Measurements from ENCODE around the gene ATF7IP2. TPM values are rescaled to one million over a fixed set of nuclear protein-coding genes. Genes with fewer than 3 reads are reported as not detected.

ATF7IP2 gene
- total and polyA plus RNA-seq, 2 of the 13 experiments (the other 11 are each of a cell fraction or from before 2014, with no cell fraction given): 117 to 217 TPM

DNA sequence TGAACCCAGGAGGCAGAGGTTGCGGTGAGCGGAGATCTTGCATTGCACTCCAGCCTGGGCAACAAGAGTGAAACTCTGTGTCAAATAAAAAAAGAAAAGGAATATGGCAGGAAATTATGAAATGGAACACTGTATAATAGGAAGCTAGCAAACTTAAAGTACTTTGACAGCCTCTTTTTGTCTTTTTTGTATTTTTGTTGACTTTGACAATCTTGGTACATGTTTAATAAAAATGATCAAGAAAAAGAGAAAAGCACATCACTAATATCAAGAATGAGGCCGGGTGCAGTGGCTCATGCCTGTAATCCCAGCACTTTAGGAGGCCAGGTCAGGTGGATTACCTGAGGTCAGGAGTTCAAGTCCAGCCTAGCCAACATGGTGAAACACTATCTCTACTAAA is 5.5 kb downstream of the ATF7IP2 start (continued):
- no peak for TF ChIP-seq JUN (CRISPR knock-in tag; IDR thresholded peaks at IDR 0.05)
- no peak for TF ChIP-seq NCOA2 (CRISPR knock-in tag; IDR thresholded peaks at IDR 0.05)
- TF ChIP-seq ZNF749 (CRISPR knock-in tag; IDR thresholded peaks at IDR 0.05; ENCODE audit: borderline replicate concordance): peak; percentile 64; the same call in 1 of the 2 replicates
- no peak for TF ChIP-seq ZNF264 (CRISPR knock-in tag; IDR thresholded peaks at IDR 0.05)
- TF ChIP-seq ZNF34 (CRISPR knock-in tag; IDR thresholded peaks at IDR 0.05; ENCODE audit: borderline replicate concordance): no peak
- TF ChIP-seq ZNF546 (CRISPR knock-in tag; conservative IDR thresholded peaks at IDR 0.05): no peak
- TF ChIP-seq ZNF468 (CRISPR knock-in tag; IDR thresholded peaks at IDR 0.05): no peak
- TF ChIP-seq ZNF747 (CRISPR knock-in tag; IDR thresholded peaks at IDR 0.05; ENCODE audit: borderline replicate concordance): no peak
- TF ChIP-seq, protein P1, sequence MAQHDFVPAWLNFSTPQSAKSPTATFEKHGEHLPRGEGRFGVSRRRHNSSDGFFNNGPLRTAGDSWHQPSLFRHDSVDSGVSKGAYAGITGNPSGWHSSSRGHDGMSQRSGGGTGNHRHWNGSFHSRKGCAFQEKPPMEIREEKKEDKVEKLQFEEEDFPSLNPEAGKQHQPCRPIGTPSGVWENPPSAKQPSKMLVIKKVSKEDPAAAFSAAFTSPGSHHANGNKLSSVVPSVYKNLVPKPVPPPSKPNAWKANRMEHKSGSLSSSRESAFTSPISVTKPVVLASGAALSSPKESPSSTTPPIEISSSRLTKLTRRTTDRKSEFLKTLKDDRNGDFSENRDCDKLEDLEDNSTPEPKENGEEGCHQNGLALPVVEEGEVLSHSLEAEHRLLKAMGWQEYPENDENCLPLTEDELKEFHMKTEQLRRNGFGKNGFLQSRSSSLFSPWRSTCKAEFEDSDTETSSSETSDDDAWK (CRISPR knock-in tag; IDR thresholded peaks at IDR 0.05): no peak
- TF ChIP-seq, protein P2, sequence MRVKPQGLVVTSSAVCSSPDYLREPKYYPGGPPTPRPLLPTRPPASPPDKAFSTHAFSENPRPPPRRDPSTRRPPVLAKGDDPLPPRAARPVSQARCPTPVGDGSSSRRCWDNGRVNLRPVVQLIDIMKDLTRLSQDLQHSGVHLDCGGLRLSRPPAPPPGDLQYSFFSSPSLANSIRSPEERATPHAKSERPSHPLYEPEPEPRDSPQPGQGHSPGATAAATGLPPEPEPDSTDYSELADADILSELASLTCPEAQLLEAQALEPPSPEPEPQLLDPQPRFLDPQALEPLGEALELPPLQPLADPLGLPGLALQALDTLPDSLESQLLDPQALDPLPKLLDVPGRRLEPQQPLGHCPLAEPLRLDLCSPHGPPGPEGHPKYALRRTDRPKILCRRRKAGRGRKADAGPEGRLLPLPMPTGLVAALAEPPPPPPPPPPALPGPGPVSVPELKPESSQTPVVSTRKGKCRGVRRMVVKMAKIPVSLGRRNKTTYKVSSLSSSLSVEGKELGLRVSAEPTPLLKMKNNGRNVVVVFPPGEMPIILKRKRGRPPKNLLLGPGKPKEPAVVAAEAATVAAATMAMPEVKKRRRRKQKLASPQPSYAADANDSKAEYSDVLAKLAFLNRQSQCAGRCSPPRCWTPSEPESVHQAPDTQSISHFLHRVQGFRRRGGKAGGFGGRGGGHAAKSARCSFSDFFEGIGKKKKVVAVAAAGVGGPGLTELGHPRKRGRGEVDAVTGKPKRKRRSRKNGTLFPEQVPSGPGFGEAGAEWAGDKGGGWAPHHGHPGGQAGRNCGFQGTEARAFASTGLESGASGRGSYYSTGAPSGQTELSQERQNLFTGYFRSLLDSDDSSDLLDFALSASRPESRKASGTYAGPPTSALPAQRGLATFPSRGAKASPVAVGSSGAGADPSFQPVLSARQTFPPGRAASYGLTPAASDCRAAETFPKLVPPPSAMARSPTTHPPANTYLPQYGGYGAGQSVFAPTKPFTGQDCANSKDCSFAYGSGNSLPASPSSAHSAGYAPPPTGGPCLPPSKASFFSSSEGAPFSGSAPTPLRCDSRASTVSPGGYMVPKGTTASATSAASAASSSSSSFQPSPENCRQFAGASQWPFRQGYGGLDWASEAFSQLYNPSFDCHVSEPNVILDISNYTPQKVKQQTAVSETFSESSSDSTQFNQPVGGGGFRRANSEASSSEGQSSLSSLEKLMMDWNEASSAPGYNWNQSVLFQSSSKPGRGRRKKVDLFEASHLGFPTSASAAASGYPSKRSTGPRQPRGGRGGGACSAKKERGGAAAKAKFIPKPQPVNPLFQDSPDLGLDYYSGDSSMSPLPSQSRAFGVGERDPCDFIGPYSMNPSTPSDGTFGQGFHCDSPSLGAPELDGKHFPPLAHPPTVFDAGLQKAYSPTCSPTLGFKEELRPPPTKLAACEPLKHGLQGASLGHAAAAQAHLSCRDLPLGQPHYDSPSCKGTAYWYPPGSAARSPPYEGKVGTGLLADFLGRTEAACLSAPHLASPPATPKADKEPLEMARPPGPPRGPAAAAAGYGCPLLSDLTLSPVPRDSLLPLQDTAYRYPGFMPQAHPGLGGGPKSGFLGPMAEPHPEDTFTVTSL (CRISPR knock-in tag; IDR thresholded peaks at IDR 0.05; ENCODE audit: borderline replicate concordance): peak; percentile 27; the same call in 1 of the 2 replicates
- TF ChIP-seq, protein P3, sequence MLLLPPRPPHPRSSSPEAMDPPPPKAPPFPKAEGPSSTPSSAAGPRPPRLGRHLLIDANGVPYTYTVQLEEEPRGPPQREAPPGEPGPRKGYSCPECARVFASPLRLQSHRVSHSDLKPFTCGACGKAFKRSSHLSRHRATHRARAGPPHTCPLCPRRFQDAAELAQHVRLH (CRISPR knock-in tag; IDR thresholded peaks at IDR 0.05; ENCODE audit: borderline replicate concordance, low read depth): 0 out of 2 replicates have a peak, but pooled peaks have one; percentile 36
- TF ChIP-seq ZFP36L2 (CRISPR knock-in tag; IDR thresholded peaks at IDR 0.05): no peak
- TF ChIP-seq, protein P4, sequence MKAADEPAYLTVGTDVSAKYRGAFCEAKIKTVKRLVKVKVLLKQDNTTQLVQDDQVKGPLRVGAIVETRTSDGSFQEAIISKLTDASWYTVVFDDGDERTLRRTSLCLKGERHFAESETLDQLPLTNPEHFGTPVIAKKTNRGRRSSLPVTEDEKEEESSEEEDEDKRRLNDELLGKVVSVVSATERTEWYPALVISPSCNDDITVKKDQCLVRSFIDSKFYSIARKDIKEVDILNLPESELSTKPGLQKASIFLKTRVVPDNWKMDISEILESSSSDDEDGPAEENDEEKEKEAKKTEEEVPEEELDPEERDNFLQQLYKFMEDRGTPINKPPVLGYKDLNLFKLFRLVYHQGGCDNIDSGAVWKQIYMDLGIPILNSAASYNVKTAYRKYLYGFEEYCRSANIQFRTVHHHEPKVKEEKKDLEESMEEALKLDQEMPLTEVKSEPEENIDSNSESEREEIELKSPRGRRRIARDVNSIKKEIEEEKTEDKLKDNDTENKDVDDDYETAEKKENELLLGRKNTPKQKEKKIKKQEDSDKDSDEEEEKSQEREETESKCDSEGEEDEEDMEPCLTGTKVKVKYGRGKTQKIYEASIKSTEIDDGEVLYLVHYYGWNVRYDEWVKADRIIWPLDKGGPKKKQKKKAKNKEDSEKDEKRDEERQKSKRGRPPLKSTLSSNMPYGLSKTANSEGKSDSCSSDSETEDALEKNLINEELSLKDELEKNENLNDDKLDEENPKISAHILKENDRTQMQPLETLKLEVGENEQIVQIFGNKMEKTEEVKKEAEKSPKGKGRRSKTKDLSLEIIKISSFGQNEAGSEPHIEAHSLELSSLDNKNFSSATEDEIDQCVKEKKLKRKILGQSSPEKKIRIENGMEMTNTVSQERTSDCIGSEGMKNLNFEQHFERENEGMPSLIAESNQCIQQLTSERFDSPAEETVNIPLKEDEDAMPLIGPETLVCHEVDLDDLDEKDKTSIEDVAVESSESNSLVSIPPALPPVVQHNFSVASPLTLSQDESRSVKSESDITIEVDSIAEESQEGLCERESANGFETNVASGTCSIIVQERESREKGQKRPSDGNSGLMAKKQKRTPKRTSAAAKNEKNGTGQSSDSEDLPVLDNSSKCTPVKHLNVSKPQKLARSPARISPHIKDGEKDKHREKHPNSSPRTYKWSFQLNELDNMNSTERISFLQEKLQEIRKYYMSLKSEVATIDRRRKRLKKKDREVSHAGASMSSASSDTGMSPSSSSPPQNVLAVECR (CRISPR knock-in tag; IDR thresholded peaks at IDR 0.05; ENCODE audit: borderline replicate concordance): no peak
- TF ChIP-seq, protein P5, sequence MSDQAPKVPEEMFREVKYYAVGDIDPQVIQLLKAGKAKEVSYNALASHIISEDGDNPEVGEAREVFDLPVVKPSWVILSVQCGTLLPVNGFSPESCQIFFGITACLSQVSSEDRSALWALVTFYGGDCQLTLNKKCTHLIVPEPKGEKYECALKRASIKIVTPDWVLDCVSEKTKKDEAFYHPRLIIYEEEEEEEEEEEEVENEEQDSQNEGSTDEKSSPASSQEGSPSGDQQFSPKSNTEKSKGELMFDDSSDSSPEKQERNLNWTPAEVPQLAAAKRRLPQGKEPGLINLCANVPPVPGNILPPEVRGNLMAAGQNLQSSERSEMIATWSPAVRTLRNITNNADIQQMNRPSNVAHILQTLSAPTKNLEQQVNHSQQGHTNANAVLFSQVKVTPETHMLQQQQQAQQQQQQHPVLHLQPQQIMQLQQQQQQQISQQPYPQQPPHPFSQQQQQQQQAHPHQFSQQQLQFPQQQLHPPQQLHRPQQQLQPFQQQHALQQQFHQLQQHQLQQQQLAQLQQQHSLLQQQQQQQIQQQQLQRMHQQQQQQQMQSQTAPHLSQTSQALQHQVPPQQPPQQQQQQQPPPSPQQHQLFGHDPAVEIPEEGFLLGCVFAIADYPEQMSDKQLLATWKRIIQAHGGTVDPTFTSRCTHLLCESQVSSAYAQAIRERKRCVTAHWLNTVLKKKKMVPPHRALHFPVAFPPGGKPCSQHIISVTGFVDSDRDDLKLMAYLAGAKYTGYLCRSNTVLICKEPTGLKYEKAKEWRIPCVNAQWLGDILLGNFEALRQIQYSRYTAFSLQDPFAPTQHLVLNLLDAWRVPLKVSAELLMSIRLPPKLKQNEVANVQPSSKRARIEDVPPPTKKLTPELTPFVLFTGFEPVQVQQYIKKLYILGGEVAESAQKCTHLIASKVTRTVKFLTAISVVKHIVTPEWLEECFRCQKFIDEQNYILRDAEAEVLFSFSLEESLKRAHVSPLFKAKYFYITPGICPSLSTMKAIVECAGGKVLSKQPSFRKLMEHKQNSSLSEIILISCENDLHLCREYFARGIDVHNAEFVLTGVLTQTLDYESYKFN (CRISPR knock-in tag; conservative IDR thresholded peaks at IDR 0.05): no peak
